LNCAP (cell line): Measurements from ENCODE around the gene FHOD1.

ENCODE experiments used
- CTCF ChIP-seq: fragments of 450-650 bp; IDR thresholded peaks from 2 replicates; pipeline ENCODE4 v1.5.1; 2017; ENCODE audit warnings: mild to moderate bottlenecking

The FHOD1 gene

GRCh38 chr16:67269766-67270165 is 22.5 kb upstream of the FHOD1 start:
- no peak for TF ChIP-seq CTCF

- no peak for TF ChIP-seq CTCF
These were observed 20.9 kb upstream of the FHOD1 start for GRCh38 chr16:67268136-67268579.

- no peak for TF ChIP-seq CTCF
These were observed 18.6 kb upstream of the FHOD1 start for GRCh38 chr16:67265834-67266233.

- TF ChIP-seq CTCF: no peak
These were observed 17.6 kb upstream of the FHOD1 start for GRCh38 chr16:67264866-67265265.

GRCh38 chr16:67264277-67264676 is 17.0 kb upstream of the FHOD1 start:
- no peak for TF ChIP-seq CTCF

GRCh38 chr16:67263201-67263600 is 15.9 kb upstream of the FHOD1 start:
- no peak for TF ChIP-seq CTCF

GRCh38 chr16:67260426-67261063 is 13.3 kb upstream of the FHOD1 start:
- peak; percentile 69 for TF ChIP-seq CTCF

- no peak for TF ChIP-seq CTCF
These were observed 12.4 kb upstream of the FHOD1 start for GRCh38 chr16:67259705-67260104.
